Kidney capillary endothelial cell (primary cell): ENCODE measurements around the gene CHST13.
"Not testable (repeated sequence)": the region's sequence is repeated elsewhere in the genome, so short reads cannot be mapped to it uniquely, and the experiment has no call there.

Experiments
- DNase-seq: peaks from one replicate; pipeline ENCODE4 v3.0.0-alpha.2; 2018; ENCODE audit warnings: low spot score

CHST13 gene

DNA sequence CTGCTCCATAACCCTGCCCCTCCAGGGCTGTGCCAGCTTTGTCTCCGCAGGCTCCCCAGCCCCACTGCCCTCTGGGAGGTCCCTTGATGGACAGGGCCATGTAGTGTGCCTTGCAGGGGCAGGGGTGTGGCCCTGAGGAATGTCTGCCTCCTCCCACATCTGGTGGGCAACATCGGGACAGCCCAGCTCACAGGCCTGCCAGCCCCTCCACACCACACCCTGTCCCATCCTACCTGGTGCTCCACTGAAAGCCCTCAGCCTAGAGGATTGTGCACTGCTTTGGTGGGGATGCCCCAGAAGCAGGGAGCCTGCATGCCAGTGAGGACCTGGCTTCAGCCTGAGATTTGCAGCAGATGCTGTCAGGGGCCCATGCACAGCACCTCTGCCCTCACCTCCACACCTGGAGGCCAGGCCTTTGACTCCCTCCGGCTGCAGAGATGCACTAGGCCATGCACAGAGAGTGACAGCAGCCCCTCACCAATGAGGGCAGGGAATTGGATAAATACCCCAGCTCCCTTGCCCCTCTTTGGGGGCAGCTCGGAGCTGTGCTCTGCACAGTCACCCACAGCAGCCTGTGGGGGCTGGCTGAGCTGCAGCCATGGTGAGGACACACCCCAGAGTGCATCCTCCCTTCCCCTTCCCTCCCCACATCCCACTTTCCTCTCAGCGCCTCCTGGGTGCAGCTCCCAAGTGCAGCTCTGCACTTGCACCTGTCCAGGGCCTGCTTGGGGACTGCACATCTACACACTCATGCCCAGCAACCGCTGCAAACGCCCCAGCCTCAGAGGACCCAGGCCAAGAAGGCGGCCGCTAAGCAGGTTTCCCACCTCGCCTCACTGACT, 32.1 kb downstream of the CHST13 start:
- no peak for DNase-seq

DNA sequence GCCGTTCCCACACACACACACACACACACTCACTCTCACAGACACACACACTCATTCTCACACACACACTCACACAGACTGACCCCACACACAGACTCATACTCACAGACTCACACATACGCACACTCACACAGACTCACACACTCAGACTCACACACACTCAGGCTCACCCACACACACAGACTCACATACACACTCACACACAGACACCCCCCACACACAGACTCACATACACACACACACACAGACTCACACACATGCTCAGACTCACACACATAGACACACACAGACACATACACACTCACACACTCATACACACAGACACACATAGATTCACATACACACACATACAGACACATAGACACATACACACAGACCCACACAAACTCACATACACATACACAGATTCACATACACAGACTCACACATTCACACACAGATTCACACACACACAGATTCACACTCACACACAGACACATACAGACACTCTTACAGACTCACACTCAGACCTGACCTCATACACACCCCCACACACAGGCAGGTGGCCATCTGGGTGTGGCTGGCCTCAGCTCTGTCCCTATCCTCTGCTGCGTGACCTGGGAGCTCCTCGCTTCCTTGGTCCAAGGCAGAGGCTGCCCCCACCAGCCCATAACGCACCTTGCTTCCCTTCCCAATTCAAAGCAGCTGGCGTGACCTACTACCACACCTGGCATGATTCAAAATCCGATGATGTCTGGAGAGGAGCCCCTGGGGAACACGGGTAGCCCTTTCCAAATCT, 32.9 kb downstream of the CHST13 start:
- DNase-seq = no peak

DNA sequence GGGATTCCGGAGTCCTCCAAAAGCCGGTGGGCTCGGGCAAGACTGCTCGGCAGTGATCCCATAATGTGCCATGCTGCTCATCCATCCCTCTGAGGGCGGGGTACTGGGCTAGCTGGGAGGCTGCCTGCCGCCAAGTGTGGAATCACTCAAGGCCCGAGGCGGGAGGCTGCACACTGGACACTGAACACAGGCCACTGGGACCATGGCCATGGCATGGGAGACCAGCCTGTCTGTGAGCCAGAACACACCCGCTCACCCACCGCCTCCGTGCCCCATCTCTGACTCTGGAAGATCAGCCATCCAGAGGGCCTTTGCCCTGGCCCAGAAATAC, 33.4 kb downstream of the CHST13 start:
- DNase-seq = no peak

DNA sequence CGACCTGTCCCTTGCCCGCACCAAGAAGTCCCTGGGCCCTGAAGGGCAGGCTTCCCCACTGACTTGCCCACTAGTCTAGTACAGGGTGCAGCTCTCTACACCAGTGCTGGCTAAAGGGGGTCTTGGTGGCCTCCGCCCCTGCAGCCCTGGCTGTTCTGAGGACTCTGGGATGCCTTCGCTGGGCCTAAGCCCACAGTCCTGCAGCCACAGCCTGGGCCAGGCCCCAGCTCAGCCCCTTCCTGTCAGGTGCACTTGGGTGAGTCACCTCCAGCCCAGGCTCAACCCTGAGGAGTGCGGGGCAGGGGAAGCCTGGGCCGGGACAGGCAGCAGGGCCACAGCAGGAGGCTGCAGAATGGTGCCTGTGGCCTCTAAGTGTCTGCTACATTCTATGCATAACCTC, 33.8 kb downstream of the CHST13 start:
- no peak for DNase-seq

DNA sequence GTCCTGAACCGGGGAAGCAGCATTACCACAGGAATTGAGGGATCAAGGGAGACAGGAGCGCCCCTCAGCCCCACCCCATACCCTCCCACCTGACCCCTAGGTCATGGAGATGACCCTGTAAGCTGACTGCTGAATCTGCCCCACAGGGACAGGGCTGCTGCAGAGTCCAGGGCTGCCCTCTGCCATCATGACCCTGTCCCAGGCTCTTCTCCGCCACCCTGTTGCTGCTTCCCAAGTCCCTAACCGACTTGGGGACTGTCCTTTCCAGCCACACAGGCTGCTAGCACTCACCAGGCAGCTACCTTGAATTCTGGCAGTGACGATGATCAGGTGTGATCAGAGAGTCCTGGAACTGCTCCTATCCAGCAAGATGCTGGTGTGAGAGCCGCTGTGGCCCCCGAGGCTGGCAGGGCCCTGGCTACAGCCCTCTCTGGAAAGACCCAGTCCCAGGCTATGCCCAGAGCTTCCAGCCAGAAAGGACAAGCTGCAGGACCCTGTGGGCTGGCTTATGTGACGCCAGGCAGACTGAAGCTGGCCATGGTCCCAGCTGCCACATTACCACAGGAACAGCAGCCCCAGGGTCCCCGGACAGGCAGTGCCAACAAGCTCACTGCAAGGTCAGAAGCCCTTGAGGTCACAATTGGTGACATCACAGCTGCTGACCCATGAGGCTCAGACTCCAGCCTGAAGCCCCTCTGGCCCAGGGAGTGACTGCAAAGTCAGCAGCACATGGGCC, 34.5 kb downstream of the CHST13 start, which contains the start of gene C3orf22:
Gene C3orf22 (minus strand): TSS at position 597 of the 736 bp plus-strand sequence. CDS start 5,542 bp downstream, outside the sequence.
- no peak for DNase-seq

- DNase-seq = no peak
Observed at GRCh38 chr3:126562737-126563276, 38.9 kb downstream of the CHST13 start.

- DNase-seq = no peak
Observed at GRCh38 chr3:126567696-126568438, 43.9 kb downstream of the CHST13 start.

DNA sequence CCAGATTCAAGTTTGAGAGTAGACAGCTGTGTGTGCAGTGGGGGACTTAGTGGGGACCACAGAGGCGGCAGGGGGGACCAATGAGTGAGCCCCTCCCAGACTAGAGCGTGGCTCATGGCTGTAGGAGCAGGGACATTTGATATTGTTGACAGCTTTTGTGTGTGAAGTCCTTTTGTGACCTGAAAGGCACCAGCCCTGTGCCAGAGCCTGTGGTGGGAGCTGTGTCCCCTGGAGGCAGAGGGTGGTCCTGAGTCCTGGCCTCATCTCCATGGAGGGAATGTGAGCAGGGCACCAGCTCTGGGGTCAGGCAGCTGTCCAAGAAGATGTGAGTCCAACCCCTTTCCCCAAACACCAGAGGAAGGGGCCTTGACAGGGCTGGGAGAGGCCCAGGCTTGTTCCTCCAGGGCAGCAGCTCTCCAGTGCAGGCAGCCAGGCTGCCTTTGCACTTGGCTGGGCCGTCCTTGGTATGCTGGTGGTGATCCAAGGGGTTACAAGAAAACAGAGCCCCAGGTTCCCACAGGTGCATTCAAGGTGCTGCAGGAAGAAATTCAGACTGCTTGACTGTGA, 44.9 kb downstream of the CHST13 start:
- DNase-seq = no peak

GRCh38 chr3:126569390-126569975, 45.5 kb downstream of the CHST13 start:
- no peak for DNase-seq

DNA sequence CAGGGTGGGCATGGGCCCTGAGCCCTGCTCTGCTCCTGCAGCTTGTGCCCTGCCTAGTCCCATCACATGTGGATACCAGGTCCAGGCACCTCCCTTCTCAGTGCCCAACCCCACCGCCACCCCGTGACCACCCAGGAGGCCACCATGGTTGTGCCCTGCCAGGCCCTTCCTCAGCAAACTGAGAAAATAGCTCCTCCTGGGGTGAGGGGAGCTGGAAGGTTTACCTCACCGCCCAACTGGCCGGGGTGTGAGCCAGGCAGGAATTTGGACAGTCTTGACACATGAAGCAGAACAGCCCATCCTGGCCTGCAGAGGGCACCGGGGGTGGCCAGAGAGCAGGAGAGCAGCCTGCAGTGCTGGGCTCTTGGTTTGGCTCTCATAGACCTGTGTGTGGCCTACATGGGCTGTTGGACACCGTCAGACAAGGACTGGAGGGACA, 46.2 kb downstream of the CHST13 start:
- DNase-seq = no peak

GRCh38 chr3:126571078-126571477, 47.1 kb downstream of the CHST13 start:
- DNase-seq = no peak

GRCh38 chr3:126573492-126574117, 49.6 kb downstream of the CHST13 start:
- no peak for DNase-seq

DNA sequence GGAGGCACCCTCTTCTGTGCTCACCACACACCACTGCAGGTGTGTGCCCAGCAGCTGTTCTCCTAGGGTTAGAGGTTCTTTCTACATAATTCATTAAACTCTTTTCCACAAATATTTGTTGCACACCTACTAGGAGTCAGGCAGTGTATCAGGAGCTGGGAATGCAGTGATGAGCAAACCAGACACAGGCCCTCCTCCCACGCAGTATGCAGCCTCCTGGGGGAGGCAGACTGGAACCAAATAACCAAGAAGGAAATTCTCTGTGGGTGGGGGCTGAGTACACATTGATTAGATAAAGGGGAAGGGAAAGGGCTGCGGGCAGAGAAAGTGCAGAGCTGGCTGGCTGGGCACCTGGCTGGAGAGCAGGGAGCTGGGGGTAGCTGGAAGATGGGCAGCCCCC, 53.3 kb downstream of the CHST13 start:
- DNase-seq = no peak

DNA sequence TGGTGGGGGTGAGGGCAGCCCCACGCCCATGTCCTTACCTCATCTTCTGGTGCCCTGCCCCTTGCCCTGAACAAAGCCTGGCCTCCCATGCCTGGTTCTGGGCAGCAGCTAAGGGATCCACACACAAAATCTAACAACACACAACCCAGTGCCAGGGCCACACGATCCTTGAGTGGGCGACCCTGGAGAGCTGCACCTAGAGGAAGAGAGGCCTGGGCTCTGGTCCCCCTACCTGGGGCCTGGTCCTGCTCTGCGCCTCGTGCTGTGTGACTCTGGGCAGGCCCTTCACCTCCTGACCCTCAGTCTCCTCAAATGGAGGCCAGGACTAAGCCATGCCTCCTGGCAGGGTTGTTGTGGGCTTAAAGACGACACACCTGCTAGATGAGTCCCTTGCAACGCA, 54.7 kb downstream of the CHST13 start:
- no peak for DNase-seq

DNA sequence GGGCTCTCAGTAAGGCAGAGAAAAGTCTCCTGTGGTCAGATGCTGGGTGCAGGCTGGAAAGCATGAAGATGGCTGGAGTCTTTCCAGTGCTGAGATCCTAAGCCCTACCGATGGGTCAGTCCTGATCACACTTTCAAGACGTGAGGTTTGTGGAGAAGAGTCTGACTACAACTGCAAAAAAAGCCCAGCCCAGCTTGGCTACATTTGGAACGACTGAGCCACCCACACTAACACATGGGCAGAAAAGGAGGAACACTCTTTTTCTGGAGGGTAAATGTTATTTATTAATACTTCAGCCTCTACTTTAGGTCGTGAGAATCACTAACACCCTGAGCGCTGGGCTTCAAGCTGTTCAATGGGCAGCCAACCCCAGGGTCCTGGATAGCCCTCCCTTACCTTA, 56.8 kb downstream of the CHST13 start:
- no peak for DNase-seq

GRCh38 chr3:126581569-126581968, 57.6 kb downstream of the CHST13 start:
- DNase-seq = no peak

- DNase-seq = no peak
Observed at GRCh38 chr3:126582311-126582710, 58.4 kb downstream of the CHST13 start.

GRCh38 chr3:126591515-126591914, 67.6 kb downstream of the CHST13 start:
- not testable (repeated sequence) for DNase-seq
